Liver (tissue), 3 donors: Measurements from ENCODE around the gene PNPLA2.

Experiments
- ATF3 ChIP-seq: IDR thresholded peaks from 2 replicates; pipeline ENCODE4 v1.6.1; 2016; ENCODE audit warnings: antibody characterized with exemption
- EGR1 ChIP-seq, 2 donors: IDR thresholded peaks; 2 replicates each; pipeline ENCODE4 v1.6.1; 2016 to 2018; ENCODE audit warnings: antibody characterized with exemption in 2 of 2, low read depth in 2 of 2
- GABPA ChIP-seq, 2 donors: IDR thresholded peaks in 1 of 2; conservative IDR thresholded peaks in 1 of 2; 2 replicates each; pipeline ENCODE4 v1.6.1; 2016; ENCODE audit warnings: antibody characterized with exemption in 2 of 2, mild to moderate bottlenecking in 1 of 2, moderate library complexity in 1 of 2
- MAX ChIP-seq: IDR thresholded peaks from 2 replicates; pipeline ENCODE4 v1.6.1; 2016; ENCODE audit warnings: antibody characterized with exemption
- NR2F2 ChIP-seq: IDR thresholded peaks from 2 replicates; pipeline ENCODE4 v1.6.1; 2016; ENCODE audit warnings: antibody characterized with exemption
- RAD21 ChIP-seq, 2 donors: IDR thresholded peaks; 2 replicates each; pipeline ENCODE4 v1.6.1; 2016; ENCODE audit warnings: antibody characterized with exemption in 2 of 2, mild to moderate bottlenecking in 2 of 2
- RXRA ChIP-seq, 2 donors: IDR thresholded peaks; 2 replicates each; pipeline ENCODE4 v1.6.1; 2017 to 2018; ENCODE audit warnings: antibody characterized with exemption in 2 of 2, mild to moderate bottlenecking in 1 of 2
- SP1 ChIP-seq: IDR thresholded peaks from 2 replicates; pipeline ENCODE4 v1.6.1; 2018; ENCODE audit warnings: antibody characterized with exemption, mild to moderate bottlenecking
- TAF1 ChIP-seq: conservative IDR thresholded peaks from 2 replicates; pipeline ENCODE4 v1.6.1; 2016; ENCODE audit warnings: antibody characterized with exemption, mild to moderate bottlenecking
- YY1 ChIP-seq: IDR thresholded peaks from 2 replicates; pipeline ENCODE4 v1.6.1; 2016; ENCODE audit warnings: antibody characterized with exemption, mild to moderate bottlenecking
- ZBTB33 ChIP-seq: IDR thresholded peaks from 2 replicates; pipeline ENCODE4 v1.6.1; 2016; ENCODE audit warnings: antibody characterized with exemption
- TF ChIP-seq, protein P1 (sequence below): fragments of 150-350 bp; IDR thresholded peaks from 2 replicates; pipeline ENCODE4 v1.5.1; 2017; ENCODE audit warnings: improper control_type of control experiment, low read depth, low read length; ENCODE audit not compliant: missing input control
- TF ChIP-seq, protein P2 (sequence below): IDR thresholded peaks from 2 replicates; pipeline ENCODE4 v1.6.1; 2016; ENCODE audit warnings: antibody characterized with exemption, mild to moderate bottlenecking
- donor health status: healthy.
- donor health status: healthy.

DNA sequence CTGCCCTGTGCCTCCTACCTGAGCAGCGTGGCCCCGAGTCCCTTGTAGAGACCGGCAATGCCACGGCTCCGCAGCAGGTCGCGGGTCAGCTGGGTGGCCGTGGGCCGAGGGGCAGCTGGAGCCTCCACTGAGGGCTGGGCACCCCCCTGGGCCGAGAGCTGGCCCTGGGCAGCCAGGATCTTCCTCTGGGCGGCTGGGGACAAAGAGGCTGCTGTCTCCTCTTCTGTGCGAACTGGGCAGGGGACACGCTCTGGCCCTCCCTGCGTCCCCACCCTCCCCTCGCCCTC is 26.2 kb upstream of the PNPLA2 start:
- TF ChIP-seq, protein P1, sequence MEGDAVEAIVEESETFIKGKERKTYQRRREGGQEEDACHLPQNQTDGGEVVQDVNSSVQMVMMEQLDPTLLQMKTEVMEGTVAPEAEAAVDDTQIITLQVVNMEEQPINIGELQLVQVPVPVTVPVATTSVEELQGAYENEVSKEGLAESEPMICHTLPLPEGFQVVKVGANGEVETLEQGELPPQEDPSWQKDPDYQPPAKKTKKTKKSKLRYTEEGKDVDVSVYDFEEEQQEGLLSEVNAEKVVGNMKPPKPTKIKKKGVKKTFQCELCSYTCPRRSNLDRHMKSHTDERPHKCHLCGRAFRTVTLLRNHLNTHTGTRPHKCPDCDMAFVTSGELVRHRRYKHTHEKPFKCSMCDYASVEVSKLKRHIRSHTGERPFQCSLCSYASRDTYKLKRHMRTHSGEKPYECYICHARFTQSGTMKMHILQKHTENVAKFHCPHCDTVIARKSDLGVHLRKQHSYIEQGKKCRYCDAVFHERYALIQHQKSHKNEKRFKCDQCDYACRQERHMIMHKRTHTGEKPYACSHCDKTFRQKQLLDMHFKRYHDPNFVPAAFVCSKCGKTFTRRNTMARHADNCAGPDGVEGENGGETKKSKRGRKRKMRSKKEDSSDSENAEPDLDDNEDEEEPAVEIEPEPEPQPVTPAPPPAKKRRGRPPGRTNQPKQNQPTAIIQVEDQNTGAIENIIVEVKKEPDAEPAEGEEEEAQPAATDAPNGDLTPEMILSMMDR = no peak
- no peak for TF ChIP-seq NR2F2
- TF ChIP-seq SP1 = no peak
- no peak for TF ChIP-seq TAF1
- TF ChIP-seq YY1 = no peak
- TF ChIP-seq ATF3 = no peak
- TF ChIP-seq RAD21 (IDR thresholded peaks at IDR 0.05) = no peak
- TF ChIP-seq RXRA (IDR thresholded peaks at IDR 0.05) = no peak
- TF ChIP-seq MAX = no peak
- TF ChIP-seq EGR1 (IDR thresholded peaks at IDR 0.05; ENCODE audit: low read depth in 2 of 2) = no peak
- TF ChIP-seq GABPA (IDR thresholded peaks at IDR 0.05 in 1 of 2, conservative IDR thresholded peaks at IDR 0.05 in 1 of 2) = no peak
- TF ChIP-seq, protein P2, sequence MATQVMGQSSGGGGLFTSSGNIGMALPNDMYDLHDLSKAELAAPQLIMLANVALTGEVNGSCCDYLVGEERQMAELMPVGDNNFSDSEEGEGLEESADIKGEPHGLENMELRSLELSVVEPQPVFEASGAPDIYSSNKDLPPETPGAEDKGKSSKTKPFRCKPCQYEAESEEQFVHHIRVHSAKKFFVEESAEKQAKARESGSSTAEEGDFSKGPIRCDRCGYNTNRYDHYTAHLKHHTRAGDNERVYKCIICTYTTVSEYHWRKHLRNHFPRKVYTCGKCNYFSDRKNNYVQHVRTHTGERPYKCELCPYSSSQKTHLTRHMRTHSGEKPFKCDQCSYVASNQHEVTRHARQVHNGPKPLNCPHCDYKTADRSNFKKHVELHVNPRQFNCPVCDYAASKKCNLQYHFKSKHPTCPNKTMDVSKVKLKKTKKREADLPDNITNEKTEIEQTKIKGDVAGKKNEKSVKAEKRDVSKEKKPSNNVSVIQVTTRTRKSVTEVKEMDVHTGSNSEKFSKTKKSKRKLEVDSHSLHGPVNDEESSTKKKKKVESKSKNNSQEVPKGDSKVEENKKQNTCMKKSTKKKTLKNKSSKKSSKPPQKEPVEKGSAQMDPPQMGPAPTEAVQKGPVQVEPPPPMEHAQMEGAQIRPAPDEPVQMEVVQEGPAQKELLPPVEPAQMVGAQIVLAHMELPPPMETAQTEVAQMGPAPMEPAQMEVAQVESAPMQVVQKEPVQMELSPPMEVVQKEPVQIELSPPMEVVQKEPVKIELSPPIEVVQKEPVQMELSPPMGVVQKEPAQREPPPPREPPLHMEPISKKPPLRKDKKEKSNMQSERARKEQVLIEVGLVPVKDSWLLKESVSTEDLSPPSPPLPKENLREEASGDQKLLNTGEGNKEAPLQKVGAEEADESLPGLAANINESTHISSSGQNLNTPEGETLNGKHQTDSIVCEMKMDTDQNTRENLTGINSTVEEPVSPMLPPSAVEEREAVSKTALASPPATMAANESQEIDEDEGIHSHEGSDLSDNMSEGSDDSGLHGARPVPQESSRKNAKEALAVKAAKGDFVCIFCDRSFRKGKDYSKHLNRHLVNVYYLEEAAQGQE = no peak
- TF ChIP-seq ZBTB33 = no peak
